GM12874 (cell line): ENCODE measurements around the gene SPINT1.

ENCODE experiments used
- CTCF ChIP-seq: IDR thresholded peaks from 2 replicates; pipeline ENCODE4 v1.5.1; 2011; ENCODE audit warnings: low read depth, mild to moderate bottlenecking, control low read depth, low read length, moderate library complexity; ENCODE audit not compliant: insufficient read depth

Gene SPINT1

GRCh38 chr15:40891138-40891537, 47.3 kb downstream of the SPINT1 start:
- TF ChIP-seq CTCF: no peak

GRCh38 chr15:40891810-40892446, 48.1 kb downstream of the SPINT1 start:
- peak; percentile 74 for TF ChIP-seq CTCF

- no peak for TF ChIP-seq CTCF
These were observed 48.7 kb downstream of the SPINT1 start for GRCh38 chr15:40892447-40893012.

- no peak for TF ChIP-seq CTCF
These were observed 49.3 kb downstream of the SPINT1 start for GRCh38 chr15:40893019-40893670.

GRCh38 chr15:40893733-40894680, 50.2 kb downstream of the SPINT1 start, which contains the start of gene VPS18:
VPS18 (plus strand) TSS chr15:40894450; CDS start chr15:40894769, 319 bp downstream.
- peak; percentile 96 for TF ChIP-seq CTCF

GRCh38 chr15:40894681-40895448, 51.0 kb downstream of the SPINT1 start:
- peak; percentile 70 for TF ChIP-seq CTCF
